ENCODE results near the gene STT3B. TPM values are rescaled to one million over a fixed set of nuclear protein-coding genes. Genes with fewer than 3 reads are reported as not detected.

The STT3B gene
- total RNA-seq, 1 experiment from 2014 or later, result 105 TPM

- in situ Hi-C loops (cut with HindIII; ENCODE audit: low pct_unique_long_range_greater_than_20kb, low sequenced_read_pairs) (no loop called here), intact Hi-C loops (cut with micrococcal nuclease; ENCODE audit: unreplicated experiment) (no loop called here)
- TF ChIP-seq SIN3A (IDR thresholded peaks at IDR 0.05; ENCODE audit: borderline replicate concordance, insufficient read depth, low read depth, low read length), result no peak
- no peak for TF ChIP-seq POLR2AphosphoS5 (IDR thresholded peaks at IDR 0.05; ENCODE audit: low read depth, low read length)
- no peak for TF ChIP-seq CTCF (IDR thresholded peaks at IDR 0.05)
- no peak for TF ChIP-seq TCF7L2 (IDR thresholded peaks at IDR 0.05; ENCODE audit: low read depth, low read length)
- TF ChIP-seq REST (IDR thresholded peaks at IDR 0.05; ENCODE audit: insufficient read depth in 1 of 2, low read depth in 2 of 2, low read length in 1 of 2), result no peak
- Histone ChIP-seq H3K27ac (ENCODE audit: low read length) (no peak overlapping the region), H3K4me1 (ENCODE audit: control insufficient read depth, insufficient read depth, low read length) (no peaks in the 10 kb centered on the region), H3K36me3 (ENCODE audit: control insufficient read depth, insufficient read depth, low read length) (no peaks in the 10 kb centered on the region), H3K27me3 (ENCODE audit: control insufficient read depth, insufficient read depth, low read length) (no peaks in the 10 kb centered on the region), H3K4me3 (ENCODE audit: low read depth in 2 of 2, low read length in 2 of 2) (no peak overlapping the region), H3K9me3 (ENCODE audit: control insufficient read depth, insufficient read depth, low read depth, low read length) (no peaks in the 10 kb centered on the region)
- DNase-seq (ENCODE audit: low read depth, low spot score), result no peak
- BruUV-seq (replicated peaks), result no TSS peak
- no peak for ATAC-seq
- POLR2A ChIA-PET, result no interaction called here
- CTCF ChIA-PET, result no interaction called here
Observed at GRCh38 chr3:31495971-31496665, 36.6 kb upstream of the STT3B start.

- intact Hi-C loops (cut with micrococcal nuclease; ENCODE audit: unreplicated experiment), result no loop called here
- Histone ChIP-seq H3K4me3 (ENCODE audit: low read depth in 2 of 2, low read length in 2 of 2) (no peak overlapping the region), H3K27ac (ENCODE audit: low read length) (no peak overlapping the region), H3K36me3 (ENCODE audit: control insufficient read depth, insufficient read depth, low read length) (no peaks in the 10 kb centered on the region), H3K4me1 (ENCODE audit: control insufficient read depth, insufficient read depth, low read length) (no peaks in the 10 kb centered on the region), H3K9me3 (ENCODE audit: control insufficient read depth, insufficient read depth, low read depth, low read length) (no peaks in the 10 kb centered on the region), H3K27me3 (ENCODE audit: control insufficient read depth, insufficient read depth, low read length) (no peaks in the 10 kb centered on the region)
- ATAC-seq (no peak), DNase-seq (ENCODE audit: low read depth, low spot score) (no peak)
- no peak for TF ChIP-seq SIN3A (IDR thresholded peaks at IDR 0.05; ENCODE audit: borderline replicate concordance, insufficient read depth, low read depth, low read length)
- no peak for TF ChIP-seq TCF7L2 (IDR thresholded peaks at IDR 0.05; ENCODE audit: low read depth, low read length)
- TF ChIP-seq POLR2AphosphoS5 (IDR thresholded peaks at IDR 0.05; ENCODE audit: low read depth, low read length), result no peak
- TF ChIP-seq REST (IDR thresholded peaks at IDR 0.05; ENCODE audit: insufficient read depth in 1 of 2, low read depth in 2 of 2, low read length in 1 of 2), result no peak
- TF ChIP-seq CTCF (IDR thresholded peaks at IDR 0.05), result no peak
- in situ Hi-C loops (cut with HindIII; ENCODE audit: low pct_unique_long_range_greater_than_20kb, low sequenced_read_pairs), result no loop called here
- CTCF ChIA-PET, result interaction anchor here (0.9 kb wide), 1 partner anchor 565 kb away, joined by 4 read pairs; no protein-coding TSS in a partner anchor
- BruUV-seq (replicated peaks), result no TSS peak
- POLR2A ChIA-PET, result no interaction called here
Observed at GRCh38 chr3:31498791-31499190, 33.9 kb upstream of the STT3B start.

All from Panc1 (cell line).